Astrocyte (in vitro differentiated cells and primary cell): Measurements from ENCODE around the gene ADAMTSL2. TPM values are rescaled to one million over a fixed set of nuclear protein-coding genes. Genes with fewer than 3 reads are reported as not detected.

Source experiments
- DNase-seq: peaks from one replicate; pipeline ENCODE4 v3.0.0-alpha.2; 2010; ENCODE audit warnings: low read depth
- FAIRE-seq: peaks from 2 replicates; lab custom pipeline; 2011; peaks lifted over from hg19 to GRCh38; lab: Jason Lieb, UNC
- H2AFZ ChIP-seq: 2 replicates; pipeline ENCODE4 v1.6.0; 2012; ENCODE audit warnings: low read depth, low read length, inconsistent platforms
- H3K27ac ChIP-seq: 2 replicates; pipeline ENCODE4 v1.5.1; 2011; ENCODE audit warnings: low read depth, low read length, inconsistent platforms
- H3K27me3 ChIP-seq: 2 replicates; pipeline ENCODE4 v1.6.0; 2011; ENCODE audit warnings: low read length, inconsistent platforms; ENCODE audit not compliant: insufficient read depth
- H3K36me3 ChIP-seq: 2 replicates; pipeline ENCODE4 v1.5.1; 2011; ENCODE audit warnings: low read length, inconsistent platforms; ENCODE audit not compliant: insufficient read depth
- H3K4me1 ChIP-seq: 2 replicates; pipeline ENCODE4 v1.5.1; 2011; ENCODE audit warnings: low read length, inconsistent platforms; ENCODE audit not compliant: insufficient read depth
- H3K4me2 ChIP-seq: 2 replicates; pipeline ENCODE4 v1.6.0; 2012; ENCODE audit warnings: low read length, inconsistent platforms
- H3K4me3 ChIP-seq: 2 replicates; pipeline ENCODE4 v1.5.1; 2011; ENCODE audit warnings: low read depth, mild to moderate bottlenecking, low read length, inconsistent platforms; ENCODE audit not compliant: insufficient read depth
- H3K79me2 ChIP-seq: 2 replicates; pipeline ENCODE4 v1.6.0; 2012; ENCODE audit warnings: mild to moderate bottlenecking, low read length, inconsistent platforms; ENCODE audit not compliant: insufficient read depth
- H3K9ac ChIP-seq: 2 replicates; pipeline ENCODE4 v1.6.0; 2012; ENCODE audit warnings: mild to moderate bottlenecking, low read length, inconsistent platforms
- H3K9me3 ChIP-seq: 2 replicates; pipeline ENCODE4 v1.5.1; 2012; ENCODE audit warnings: low read depth, mild to moderate bottlenecking, low read length, inconsistent platforms; ENCODE audit not compliant: insufficient read depth
- H4K20me1 ChIP-seq: 2 replicates; pipeline ENCODE4 v1.6.0; 2012; ENCODE audit warnings: low read length, inconsistent platforms; ENCODE audit not compliant: insufficient read depth
- H3K27ac Mint-ChIP-seq: one replicate; pipeline ENCODE4 v1.8.0; 2021; ENCODE audit warnings: mild to moderate bottlenecking, mixed read lengths; ENCODE audit not compliant: unreplicated experiment
- H3K27me3 Mint-ChIP-seq: one replicate; pipeline ENCODE4 v1.8.0; 2021; ENCODE audit warnings: low read depth, mixed read lengths; ENCODE audit not compliant: unreplicated experiment
- H3K36me3 Mint-ChIP-seq: one replicate; pipeline ENCODE4 v1.8.0; 2021; ENCODE audit warnings: low read depth, mixed read lengths; ENCODE audit not compliant: unreplicated experiment
- H3K4me1 Mint-ChIP-seq: one replicate; pipeline ENCODE4 v1.8.0; 2021; ENCODE audit warnings: low read depth, mixed read lengths; ENCODE audit not compliant: unreplicated experiment
- H3K4me3 Mint-ChIP-seq: one replicate; pipeline ENCODE4 v1.8.0; 2021; ENCODE audit warnings: mild to moderate bottlenecking, moderate library complexity, mixed read lengths; ENCODE audit not compliant: unreplicated experiment
- H3K9me3 Mint-ChIP-seq: one replicate; pipeline ENCODE4 v1.8.0; 2021; ENCODE audit warnings: mild to moderate bottlenecking, mixed read lengths; ENCODE audit not compliant: unreplicated experiment
- EZH2 ChIP-seq: IDR thresholded peaks from 2 replicates; pipeline ENCODE4 v1.6.1; 2012; ENCODE audit warnings: mild to moderate bottlenecking, low read length, inconsistent platforms; ENCODE audit not compliant: insufficient read depth
- total RNA-seq: library from RNA; stranded (reverse); gene quantifications from 2 replicates; pipeline ENCODE4 v1.2.1, GENCODE V29; 2021
- TF ChIP-seq, protein P1 (sequence below): IDR thresholded peaks from 2 replicates; pipeline ENCODE4 v1.5.1; 2011; ENCODE audit warnings: low read depth, mild to moderate bottlenecking, inconsistent platforms, low read length, moderate library complexity; ENCODE audit not compliant: insufficient read depth

Gene ADAMTSL2
- total RNA-seq, 1 donor from 2014 or later, result 0.52 TPM

DNA sequence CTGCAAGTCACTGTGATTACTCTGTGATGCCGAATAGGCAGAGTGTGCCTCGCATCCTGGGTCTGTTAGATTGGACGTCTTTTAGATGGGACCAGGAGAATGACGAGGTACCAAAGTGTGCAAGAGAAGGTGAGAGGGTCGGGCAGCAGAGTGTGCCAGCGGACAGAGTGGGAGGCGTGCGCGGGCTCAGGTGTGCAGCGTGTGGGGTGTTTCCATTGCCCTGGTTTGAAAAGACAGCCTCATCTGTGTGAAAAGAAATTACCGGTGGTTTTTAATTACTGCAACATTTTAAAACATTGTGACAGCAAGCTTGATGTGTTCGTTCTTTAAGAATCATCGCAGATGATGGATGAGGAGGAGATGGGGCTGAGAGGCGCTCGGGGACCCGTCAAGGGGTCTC lies 78.9 kb downstream of the ADAMTSL2 start:
- H3K27me3 ChIP-seq, result peaks cover 43% of the 10 kb centered on the region

DNA sequence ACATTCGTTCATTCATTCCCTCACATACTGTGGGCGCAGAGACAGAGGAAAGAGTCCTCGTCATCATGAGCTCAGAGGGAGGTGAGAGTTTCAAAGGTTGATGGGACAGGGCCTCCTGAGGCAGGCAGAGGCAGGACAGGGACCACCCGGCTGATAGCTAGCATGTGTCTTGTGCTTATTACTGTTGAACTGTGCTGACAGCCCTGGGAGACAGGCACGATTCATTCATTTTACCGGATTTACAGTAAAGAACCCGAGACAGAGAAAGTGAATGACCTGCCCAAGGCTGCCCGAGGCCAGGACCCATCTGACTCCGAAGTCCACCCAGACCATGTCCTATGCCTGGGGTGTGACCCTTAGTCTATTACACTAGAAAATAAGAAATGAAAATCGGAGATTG lies 79.6 kb downstream of the ADAMTSL2 start:
- FAIRE-seq (no peak), DNase-seq (no peak)
- H3K27me3 ChIP-seq, result peaks cover 44% of the 10 kb centered on the region
- H3K4me2 ChIP-seq, result no peak overlapping the region
- H3K9ac ChIP-seq, result no peak overlapping the region
- no peaks in the 10 kb centered on the region for H3K4me1 ChIP-seq
- Mint-ChIP-seq H3K27ac (no peak overlapping the region), H3K9me3 (peaks cover 3% of the 10 kb centered on the region), H3K36me3 (peaks cover 3% of the 10 kb centered on the region), H3K27me3 (peaks cover 92% of the 10 kb centered on the region), H3K4me3 (no peak overlapping the region), H3K4me1 (no peaks in the 10 kb centered on the region)
- no peaks in the 10 kb centered on the region for H3K36me3 ChIP-seq
- TF ChIP-seq EZH2, result no peak
- TF ChIP-seq, protein P1, sequence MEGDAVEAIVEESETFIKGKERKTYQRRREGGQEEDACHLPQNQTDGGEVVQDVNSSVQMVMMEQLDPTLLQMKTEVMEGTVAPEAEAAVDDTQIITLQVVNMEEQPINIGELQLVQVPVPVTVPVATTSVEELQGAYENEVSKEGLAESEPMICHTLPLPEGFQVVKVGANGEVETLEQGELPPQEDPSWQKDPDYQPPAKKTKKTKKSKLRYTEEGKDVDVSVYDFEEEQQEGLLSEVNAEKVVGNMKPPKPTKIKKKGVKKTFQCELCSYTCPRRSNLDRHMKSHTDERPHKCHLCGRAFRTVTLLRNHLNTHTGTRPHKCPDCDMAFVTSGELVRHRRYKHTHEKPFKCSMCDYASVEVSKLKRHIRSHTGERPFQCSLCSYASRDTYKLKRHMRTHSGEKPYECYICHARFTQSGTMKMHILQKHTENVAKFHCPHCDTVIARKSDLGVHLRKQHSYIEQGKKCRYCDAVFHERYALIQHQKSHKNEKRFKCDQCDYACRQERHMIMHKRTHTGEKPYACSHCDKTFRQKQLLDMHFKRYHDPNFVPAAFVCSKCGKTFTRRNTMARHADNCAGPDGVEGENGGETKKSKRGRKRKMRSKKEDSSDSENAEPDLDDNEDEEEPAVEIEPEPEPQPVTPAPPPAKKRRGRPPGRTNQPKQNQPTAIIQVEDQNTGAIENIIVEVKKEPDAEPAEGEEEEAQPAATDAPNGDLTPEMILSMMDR, result no peak
- H2AFZ ChIP-seq, result no peak overlapping the region
- no peaks in the 10 kb centered on the region for H4K20me1 ChIP-seq
- no peak overlapping the region for H3K4me3 ChIP-seq
- H3K27ac ChIP-seq, result no peak overlapping the region
- no peaks in the 10 kb centered on the region for H3K79me2 ChIP-seq
- no peaks in the 10 kb centered on the region for H3K9me3 ChIP-seq

More for the DNA sequence above, 78.9 kb downstream of the ADAMTSL2 start:
- H3K36me3 Mint-ChIP-seq, result peaks cover 3% of the 10 kb centered on the region
- H3K9me3 Mint-ChIP-seq, result peaks cover 3% of the 10 kb centered on the region
- H2AFZ ChIP-seq, result no peak overlapping the region
- H3K4me3 ChIP-seq, result no peak overlapping the region
- H3K9me3 ChIP-seq, result no peaks in the 10 kb centered on the region
- TF ChIP-seq, protein P1, result no peak
- no peak for TF ChIP-seq EZH2
- no peaks in the 10 kb centered on the region for H3K36me3 ChIP-seq
- FAIRE-seq, result no peak
- H3K4me3 Mint-ChIP-seq, result no peak overlapping the region
- H3K4me1 Mint-ChIP-seq, result no peaks in the 10 kb centered on the region
- H3K4me1 ChIP-seq, result no peaks in the 10 kb centered on the region
- H3K9ac ChIP-seq, result no peak overlapping the region
- no peak for DNase-seq
- peaks cover 88% of the 10 kb centered on the region for H3K27me3 Mint-ChIP-seq
- no peaks in the 10 kb centered on the region for H4K20me1 ChIP-seq
- H3K79me2 ChIP-seq, result no peaks in the 10 kb centered on the region
- no peak overlapping the region for H3K27ac Mint-ChIP-seq
- no peak overlapping the region for H3K4me2 ChIP-seq
- H3K27ac ChIP-seq, result no peak overlapping the region

DNA sequence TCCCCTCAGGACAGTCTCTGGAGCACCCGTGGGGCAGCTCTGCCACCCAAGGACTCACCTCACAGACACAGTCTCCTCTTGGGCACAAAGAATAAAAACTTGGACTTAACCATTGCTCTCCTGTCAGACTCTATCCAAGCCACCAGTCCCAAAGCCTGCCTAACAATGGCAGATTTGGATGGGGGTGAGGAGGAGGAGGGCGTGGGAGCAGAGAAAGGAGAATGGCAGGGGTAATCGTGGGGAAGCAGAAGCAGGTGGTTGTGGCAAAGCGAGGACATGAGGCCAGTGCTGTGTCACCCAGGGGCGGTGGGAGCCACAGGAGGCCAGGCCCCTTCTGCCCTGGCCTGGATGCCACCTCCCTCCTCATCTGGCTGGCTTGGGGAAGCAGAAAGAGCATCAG lies 80.2 kb downstream of the ADAMTSL2 start:
- no peaks in the 10 kb centered on the region for H3K4me1 ChIP-seq
- no peak overlapping the region for H2AFZ ChIP-seq
- no peak overlapping the region for H3K4me3 ChIP-seq
- Mint-ChIP-seq H3K36me3 (peaks cover 3% of the 10 kb centered on the region), H3K4me1 (peaks cover under 1% of the 10 kb centered on the region), H3K4me3 (no peak overlapping the region), H3K27me3 (peaks cover 90% of the 10 kb centered on the region), H3K9me3 (peaks cover 3% of the 10 kb centered on the region), H3K27ac (no peak overlapping the region)
- no peaks in the 10 kb centered on the region for H3K9me3 ChIP-seq
- no peak for FAIRE-seq
- H3K9ac ChIP-seq, result no peak overlapping the region
- H4K20me1 ChIP-seq, result no peaks in the 10 kb centered on the region
- no peak for DNase-seq
- H3K36me3 ChIP-seq, result no peaks in the 10 kb centered on the region
- H3K4me2 ChIP-seq, result no peak overlapping the region
- H3K79me2 ChIP-seq, result no peaks in the 10 kb centered on the region
- peaks cover 47% of the 10 kb centered on the region for H3K27me3 ChIP-seq
- TF ChIP-seq EZH2, result no peak
- TF ChIP-seq, protein P1, result no peak
- no peak overlapping the region for H3K27ac ChIP-seq
